IPS-15b (cell line): ENCODE measurements around the gene ZNF319.

Experiments
- H3K27me3 ChIP-seq: one replicate; pipeline ENCODE4 v1.6.1; 2013; ENCODE audit warnings: low read length; ENCODE audit not compliant: control insufficient read depth, insufficient read depth
- H3K36me3 ChIP-seq: one replicate; pipeline ENCODE4 v1.6.1; 2013; ENCODE audit warnings: low read length; ENCODE audit not compliant: control insufficient read depth, insufficient read depth
- H3K4me1 ChIP-seq: one replicate; pipeline ENCODE4 v1.6.1; 2013; ENCODE audit warnings: mild to moderate bottlenecking, low read length; ENCODE audit not compliant: control insufficient read depth, insufficient read depth
- H3K4me3 ChIP-seq: one replicate; pipeline ENCODE4 v1.5.1; 2013; ENCODE audit warnings: low read depth, low read length
- H3K9ac ChIP-seq: one replicate; pipeline ENCODE4 v1.6.1; 2013; ENCODE audit warnings: low read depth, mild to moderate bottlenecking, low read length
- H3K9me3 ChIP-seq: one replicate; pipeline ENCODE4 v1.6.1; 2013; ENCODE audit warnings: mild to moderate bottlenecking, low read length; ENCODE audit not compliant: control insufficient read depth, insufficient read depth

Gene ZNF319

GRCh38 chr16:57976331-57976796, 24.1 kb downstream of the ZNF319 start:
- Histone ChIP-seq H3K9ac (peak overlapping the region; percentile 37), H3K4me3 (no peak overlapping the region)

GRCh38 chr16:57972306-57972705, 28.2 kb downstream of the ZNF319 start:
- Histone ChIP-seq H3K4me1 (no peaks in the 10 kb centered on the region), H3K9me3 (no peaks in the 10 kb centered on the region), H3K9ac (no peak overlapping the region), H3K27me3 (no peaks in the 10 kb centered on the region), H3K4me3 (no peak overlapping the region), H3K36me3 (no peaks in the 10 kb centered on the region)

More at GRCh38 chr16:57976331-57976796, 24.1 kb downstream of the ZNF319 start:
- Histone ChIP-seq H3K4me1 (no peaks in the 10 kb centered on the region), H3K27me3 (no peaks in the 10 kb centered on the region), H3K9me3 (no peaks in the 10 kb centered on the region), H3K36me3 (no peaks in the 10 kb centered on the region)

- H3K9me3 ChIP-seq: no peaks in the 10 kb centered on the region
These were observed 28.6 kb downstream of the ZNF319 start for GRCh38 chr16:57971848-57972247.

GRCh38 chr16:57970970-57971369, 29.5 kb downstream of the ZNF319 start, which contains the start of gene CNGB1:
TSS of gene CNGB1 (minus strand) at chr16:57971128. CDS start at chr16:57967286, 3,842 bp downstream.
- Histone ChIP-seq H3K9me3 (no peaks in the 10 kb centered on the region), H3K4me1 (no peaks in the 10 kb centered on the region), H3K4me3 (no peak within 1 kb of the TSS), H3K36me3 (no peaks in the 10 kb centered on the region), H3K9ac (no peak within 1 kb of the TSS), H3K27me3 (no peaks in the 10 kb centered on the region)

More at GRCh38 chr16:57971848-57972247, 28.6 kb downstream of the ZNF319 start:
- Histone ChIP-seq H3K36me3 (no peaks in the 10 kb centered on the region), H3K4me1 (no peaks in the 10 kb centered on the region), H3K4me3 (no peak overlapping the region), H3K27me3 (no peaks in the 10 kb centered on the region), H3K9ac (no peak overlapping the region)

GRCh38 chr16:57970319-57970718, 30.2 kb downstream of the ZNF319 start:
- Histone ChIP-seq H3K27me3 (no peaks in the 10 kb centered on the region), H3K9ac (no peak overlapping the region), H3K4me1 (no peaks in the 10 kb centered on the region), H3K9me3 (no peaks in the 10 kb centered on the region), H3K36me3 (no peaks in the 10 kb centered on the region), H3K4me3 (no peak overlapping the region)

- Histone ChIP-seq H3K9me3 (no peaks in the 10 kb centered on the region), H3K4me1 (no peaks in the 10 kb centered on the region), H3K27me3 (no peaks in the 10 kb centered on the region), H3K9ac (no peak overlapping the region), H3K36me3 (no peaks in the 10 kb centered on the region), H3K4me3 (no peak overlapping the region)
These were observed 30.9 kb downstream of the ZNF319 start for GRCh38 chr16:57969451-57970123.

- Histone ChIP-seq H3K36me3 (no peaks in the 10 kb centered on the region), H3K27me3 (no peaks in the 10 kb centered on the region), H3K4me3 (no peak overlapping the region), H3K9me3 (no peaks in the 10 kb centered on the region), H3K9ac (no peak overlapping the region), H3K4me1 (no peaks in the 10 kb centered on the region)
These were observed 32.6 kb downstream of the ZNF319 start for GRCh38 chr16:57967916-57968315.

GRCh38 chr16:57966986-57967385, 33.5 kb downstream of the ZNF319 start:
- Histone ChIP-seq H3K27me3 (no peaks in the 10 kb centered on the region), H3K4me1 (no peaks in the 10 kb centered on the region), H3K36me3 (no peaks in the 10 kb centered on the region), H3K9ac (no peak overlapping the region), H3K4me3 (no peak overlapping the region), H3K9me3 (no peaks in the 10 kb centered on the region)

- no peaks in the 10 kb centered on the region for H3K27me3 ChIP-seq
- no peaks in the 10 kb centered on the region for H3K36me3 ChIP-seq
- no peak overlapping the region for H3K9ac ChIP-seq
- no peaks in the 10 kb centered on the region for H3K9me3 ChIP-seq
- no peaks in the 10 kb centered on the region for H3K4me1 ChIP-seq
- no peak overlapping the region for H3K4me3 ChIP-seq
These were observed 34.2 kb downstream of the ZNF319 start for GRCh38 chr16:57966204-57966771.

DNA sequence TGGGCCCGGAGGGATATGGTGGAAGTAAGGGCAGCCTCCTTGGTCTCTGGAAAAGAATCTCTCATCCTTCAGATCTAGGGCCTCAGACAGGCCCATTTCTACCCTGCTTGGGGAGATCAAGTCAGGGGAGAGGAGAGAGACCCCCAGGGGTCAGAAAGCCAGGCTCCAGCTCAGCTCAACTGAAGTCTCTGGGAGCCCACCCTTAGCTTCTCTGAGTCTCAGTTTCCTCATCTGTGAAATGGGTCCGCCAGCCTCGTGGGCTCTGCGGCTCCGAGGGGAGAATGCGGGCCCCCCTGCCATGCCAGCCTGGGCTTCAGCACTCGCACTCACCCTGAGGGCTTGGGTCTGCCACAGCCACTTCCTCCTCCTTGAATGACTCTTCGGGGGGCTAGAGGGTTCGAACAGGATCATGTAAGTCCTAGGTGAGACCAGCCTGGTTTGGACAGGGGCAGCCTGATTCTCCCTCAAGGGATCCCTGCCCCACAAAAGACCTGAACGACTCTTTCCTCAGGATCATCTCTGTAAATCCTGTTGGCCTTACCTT, 36.2 kb downstream of the ZNF319 start:
- H3K9ac ChIP-seq: no peak overlapping the region
- H3K4me1 ChIP-seq: no peaks in the 10 kb centered on the region
- no peak overlapping the region for H3K4me3 ChIP-seq
- H3K36me3 ChIP-seq: no peaks in the 10 kb centered on the region
- no peaks in the 10 kb centered on the region for H3K9me3 ChIP-seq
- H3K27me3 ChIP-seq: no peaks in the 10 kb centered on the region

DNA sequence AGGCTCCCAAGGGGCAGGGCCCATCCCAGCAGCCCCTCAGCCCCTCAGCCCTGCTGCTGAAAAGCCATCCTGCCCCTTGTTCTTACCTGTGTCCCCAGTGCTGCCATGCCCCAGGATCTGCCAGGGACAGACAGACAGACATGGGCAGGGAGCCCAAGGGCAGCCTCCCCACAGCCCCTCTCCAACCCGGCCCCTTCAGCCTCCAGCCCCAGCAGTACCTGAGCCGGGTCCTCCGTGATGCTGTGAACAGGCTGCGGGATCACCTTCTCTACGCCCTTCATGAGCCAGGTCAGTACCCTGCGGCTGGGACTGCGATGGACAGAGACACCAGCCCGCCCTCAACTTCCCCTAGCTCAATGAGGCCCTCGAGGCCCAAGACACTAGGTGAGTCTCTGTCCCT, 37.7 kb downstream of the ZNF319 start:
- Histone ChIP-seq H3K9me3 (no peaks in the 10 kb centered on the region), H3K4me1 (peaks cover 2% of the 10 kb centered on the region), H3K27me3 (no peaks in the 10 kb centered on the region), H3K36me3 (no peaks in the 10 kb centered on the region), H3K4me3 (no peak overlapping the region), H3K9ac (no peak overlapping the region)

- Histone ChIP-seq H3K4me1 (peaks cover 9% of the 10 kb centered on the region), H3K4me3 (no peak overlapping the region), H3K9ac (no peak overlapping the region), H3K27me3 (no peaks in the 10 kb centered on the region), H3K36me3 (no peaks in the 10 kb centered on the region), H3K9me3 (no peaks in the 10 kb centered on the region)
These were observed 38.4 kb downstream of the ZNF319 start for GRCh38 chr16:57962046-57962445.
